Amniotic epithelial cell (primary cell): ENCODE data around the gene XRCC5.
A peak's percentile ranks its signal among the peaks of the same experiment; 100 is the strongest.
"Not testable (repeated sequence)": the region's sequence is repeated elsewhere in the genome, so short reads cannot be mapped to it uniquely, and the experiment has no call there.

Experiments used
- DNase-seq: peaks from one replicate; pipeline ENCODE4 v3.0.0-alpha.2; 2010; ENCODE audit warnings: low read depth

The XRCC5 gene

GRCh38 chr2:216108967-216109921, at the start of gene XRCC5:
Gene XRCC5 (plus strand): TSS chr2:216109348. CDS start chr2:216109437, 89 bp downstream.
- DNase-seq, result peak; percentile 93

DNA sequence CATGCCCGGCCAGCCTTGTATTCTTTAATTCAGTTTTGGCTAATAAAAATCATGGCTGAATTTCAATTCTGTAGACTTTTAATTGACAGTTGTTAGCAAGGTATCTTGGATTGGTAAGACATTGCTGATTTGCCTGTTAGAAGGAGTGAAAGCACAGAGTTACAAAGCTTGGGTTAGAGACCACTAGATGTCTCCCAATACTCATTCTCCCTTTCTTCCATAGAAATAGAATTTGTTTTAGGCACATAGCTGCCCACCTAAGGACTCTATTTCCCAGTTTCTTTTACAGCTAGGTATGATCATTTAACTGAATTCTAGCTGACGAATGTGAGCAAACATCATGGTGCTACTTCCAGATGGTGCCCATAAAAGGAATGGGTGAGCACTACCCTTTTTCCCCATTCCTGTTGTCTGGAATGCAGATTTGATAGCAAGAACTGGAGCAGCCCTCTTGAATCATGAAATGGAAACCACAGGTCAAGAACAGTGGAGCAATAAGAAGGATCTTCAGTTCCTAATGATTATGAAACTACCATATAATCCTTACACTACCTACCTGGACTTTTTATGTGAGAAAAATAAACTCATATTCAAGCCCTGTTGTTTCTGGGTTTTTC, 45.0 kb upstream of the XRCC5 start:
- peak; percentile 93 for DNase-seq

GRCh38 chr2:216064665-216065064, 44.5 kb upstream of the XRCC5 start:
- DNase-seq, result no peak

DNA sequence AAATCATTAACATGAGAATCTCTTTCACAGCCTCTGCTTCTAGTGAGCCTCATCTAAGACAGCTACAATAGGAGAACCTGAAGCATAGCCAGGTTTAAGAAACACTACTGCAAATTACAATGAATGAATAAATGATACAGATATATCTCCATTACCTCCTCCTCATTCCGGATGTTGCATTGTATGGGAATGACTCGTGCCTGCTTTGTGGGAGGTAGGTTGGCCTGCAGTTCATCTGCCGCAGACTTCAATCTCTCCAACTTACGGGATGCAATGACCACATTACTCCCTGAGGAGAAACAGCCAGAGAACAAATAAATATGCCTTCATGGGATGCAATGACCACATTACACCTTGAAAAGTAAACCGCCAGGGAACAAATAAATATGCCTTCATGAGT, 42.9 kb upstream of the XRCC5 start:
- peak; percentile 94 for DNase-seq

GRCh38 chr2:216069028-216069427, 40.1 kb upstream of the XRCC5 start:
- no peak for DNase-seq

DNA sequence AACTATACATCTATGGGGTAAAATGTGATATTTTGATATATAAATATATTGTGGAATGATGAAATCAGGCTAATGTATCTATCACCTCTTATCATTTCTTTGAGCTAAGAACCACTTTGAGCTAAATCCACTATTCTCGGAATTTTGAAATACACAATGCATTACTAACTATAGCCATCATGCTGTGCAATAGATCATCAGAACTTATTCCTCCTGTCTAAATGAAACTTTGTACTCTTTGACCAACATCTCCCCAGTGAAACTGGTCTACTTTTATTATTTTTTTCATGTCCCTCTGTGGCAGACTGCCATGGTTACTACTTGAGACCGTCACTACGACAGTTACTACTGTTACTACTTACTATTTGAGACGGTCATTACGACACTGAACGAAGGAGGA, 39.0 kb upstream of the XRCC5 start:
- peak; percentile 57 for DNase-seq

GRCh38 chr2:216071111-216071851, 37.9 kb upstream of the XRCC5 start:
- no peak for DNase-seq

- DNase-seq, result no peak
Measured at GRCh38 chr2:216072473-216072872, 36.7 kb upstream of the XRCC5 start.

- DNase-seq, result no peak
Measured at GRCh38 chr2:216073773-216074172, 35.4 kb upstream of the XRCC5 start.

GRCh38 chr2:216074380-216074779, 34.8 kb upstream of the XRCC5 start:
- no peak for DNase-seq

- DNase-seq, result no peak
Measured at GRCh38 chr2:216074794-216075193, 34.4 kb upstream of the XRCC5 start.

DNA sequence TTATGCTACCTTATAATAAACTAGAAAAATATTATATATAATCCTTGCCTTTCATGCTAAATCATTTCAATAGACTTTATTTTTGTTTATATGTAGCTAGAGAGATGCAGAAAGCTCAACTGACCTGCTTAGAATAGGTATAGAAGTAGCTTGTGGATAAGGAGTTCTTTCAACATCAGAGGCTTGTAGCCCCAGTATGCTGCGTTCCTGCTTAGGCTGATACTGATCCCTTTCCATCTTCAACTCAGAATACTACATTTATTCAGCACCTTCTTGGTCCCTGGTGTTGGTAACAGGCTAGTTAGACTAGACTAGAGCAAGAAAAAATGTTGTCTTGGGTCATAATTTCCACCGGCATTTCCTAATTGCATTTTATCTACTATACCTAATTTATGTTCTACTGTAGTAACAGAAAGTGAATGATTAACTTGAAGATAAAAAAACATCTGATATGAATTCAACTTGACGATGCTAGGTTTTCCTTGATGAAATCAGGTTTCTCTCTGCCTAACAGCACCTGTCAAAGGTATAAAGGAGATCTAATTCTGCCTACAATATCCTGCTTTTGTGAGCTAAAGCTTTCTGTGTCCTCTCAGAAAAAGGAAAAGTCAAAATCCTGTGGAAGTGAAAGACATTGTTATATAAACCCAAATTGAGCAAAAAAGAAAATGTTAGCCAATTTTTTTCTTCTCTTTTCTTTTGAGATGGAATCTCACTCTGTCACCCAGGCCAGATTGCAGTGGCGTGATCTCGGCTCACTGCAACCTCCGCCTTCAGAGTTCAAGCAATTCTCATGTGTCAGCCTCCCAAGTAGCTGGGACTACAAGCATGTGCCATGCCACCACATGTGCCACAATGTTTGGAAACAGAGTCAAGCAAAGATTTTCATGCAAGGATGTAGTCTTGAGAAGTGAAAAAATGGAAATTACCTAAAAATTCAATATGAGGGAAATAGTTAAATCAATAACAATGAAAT, 33.4 kb upstream of the XRCC5 start:
- no peak for DNase-seq

DNA sequence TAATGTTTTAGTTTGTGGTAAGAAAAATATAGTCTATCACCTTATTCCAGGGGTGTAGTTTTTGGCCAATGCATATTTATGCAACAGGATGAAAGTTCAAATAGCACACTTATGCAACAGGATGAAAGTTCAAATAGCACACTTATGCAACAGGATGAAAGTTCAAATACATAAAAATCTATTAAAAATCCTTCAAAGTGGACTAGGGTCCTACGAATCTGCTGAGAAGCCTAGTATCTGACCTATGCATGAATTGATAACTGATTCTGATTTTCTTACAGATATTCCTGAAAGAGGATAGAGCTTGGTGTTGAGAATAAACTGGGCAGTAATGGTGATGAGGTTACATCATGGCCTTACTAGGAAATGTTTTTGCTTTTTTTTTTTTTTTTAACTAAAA, 30.4 kb upstream of the XRCC5 start:
- no peak for DNase-seq

DNA sequence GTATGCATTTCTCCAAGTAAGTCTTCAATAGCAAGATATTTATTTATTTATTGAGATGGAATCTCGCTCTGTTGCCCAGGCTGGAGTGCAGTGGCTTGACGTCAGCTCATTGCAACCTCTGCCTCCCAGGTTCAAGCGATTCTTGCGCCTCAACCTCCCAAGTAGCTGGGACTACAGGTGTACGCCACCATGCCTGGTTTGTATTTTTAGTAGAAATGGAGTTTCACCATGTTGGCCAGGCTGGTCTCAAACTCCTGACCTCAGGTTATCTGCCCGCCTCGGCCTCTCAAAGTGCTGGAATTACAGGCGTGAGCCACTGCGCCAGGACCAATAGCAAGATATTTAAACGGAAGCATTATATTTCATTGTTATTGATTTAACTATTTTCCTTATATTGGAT, 29.1 kb upstream of the XRCC5 start:
- DNase-seq, result not testable (repeated sequence)

GRCh38 chr2:216081012-216081411, 28.1 kb upstream of the XRCC5 start:
- no peak for DNase-seq

GRCh38 chr2:216081487-216082116, 27.5 kb upstream of the XRCC5 start, which contains the start of the genes PECR and TMEM169:
Gene PECR (minus strand): TSS chr2:216081809. CDS start chr2:216081741, 68 bp downstream.
Gene TMEM169 (plus strand): TSS chr2:216081919. CDS start chr2:216095964, 14,045 bp downstream.
- DNase-seq, result peak; percentile 35

DNA sequence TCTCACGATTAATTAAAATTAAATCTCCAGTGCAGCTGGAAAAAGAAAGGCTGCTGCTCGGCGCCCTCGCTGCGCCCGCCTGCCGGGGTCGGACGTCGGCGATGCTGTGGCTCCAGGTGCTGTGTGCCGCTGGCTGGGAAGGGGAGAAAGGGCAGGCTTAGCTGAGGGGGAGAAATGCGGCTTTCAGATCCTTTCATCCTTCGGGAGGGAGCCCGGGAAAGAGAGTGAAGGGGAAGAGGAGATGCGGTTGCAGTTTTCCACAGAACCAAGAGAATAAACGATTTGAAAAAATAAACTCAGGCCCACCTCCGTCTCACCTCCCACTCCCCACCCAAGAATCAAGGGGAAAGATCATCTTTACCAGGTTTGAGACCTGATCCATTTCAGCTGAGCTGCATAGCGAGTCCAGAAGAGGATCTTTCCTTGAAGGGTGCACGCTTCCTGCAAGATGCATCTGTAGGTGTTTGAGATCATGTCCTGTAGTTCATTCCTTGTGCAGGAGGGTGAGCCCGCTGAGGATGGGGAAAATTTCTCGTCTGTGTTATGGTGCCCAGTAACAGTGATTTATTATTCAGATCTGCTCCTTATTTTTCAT, 26.9 kb upstream of the XRCC5 start:
- no peak for DNase-seq

- peak; percentile 50 for DNase-seq
Measured at GRCh38 chr2:216082805-216083204, 26.3 kb upstream of the XRCC5 start.

- DNase-seq, result peak; percentile 96
Measured at GRCh38 chr2:216083464-216084281, 25.5 kb upstream of the XRCC5 start.
